ENCODE results near the gene TENM4.

GRCh38 chr11:79393362-79394043 is 47.3 kb downstream of the TENM4 start:
- no peak for TF ChIP-seq CTCF (IDR thresholded peaks at IDR 0.05)
- no peak for TF ChIP-seq POLR2AphosphoS5 (IDR thresholded peaks at IDR 0.05)
